Inferior parietal cortex (tissue), 1 donor: ENCODE results near the gene LDB1.
A peak's percentile ranks its signal among the peaks of the same experiment; 100 is the strongest.

ENCODE experiments used
- DNase-seq: peaks from one replicate; pipeline ENCODE4 v3.0.0-alpha.2; 2016; ENCODE audit errors: extremely low spot score

LDB1 gene

GRCh38 chr10:102135956-102136526 is 15.9 kb upstream of the LDB1 start:
- no peak for DNase-seq

GRCh38 chr10:102134416-102134815 is 14.2 kb upstream of the LDB1 start:
- no peak for DNase-seq

- peak; percentile 40 for DNase-seq
Observed at GRCh38 chr10:102133373-102134195, 13.4 kb upstream of the LDB1 start.

GRCh38 chr10:102132563-102133372 is 12.6 kb upstream of the LDB1 start, which contains the start of gene PPRC1:
Gene PPRC1, plus strand, starts transcription at chr10:102133040. Its CDS starts 29 bp downstream, at chr10:102133069.
- DNase-seq, result peak; percentile 99

- no peak for DNase-seq
Observed at GRCh38 chr10:102132193-102132562, 12.0 kb upstream of the LDB1 start.

GRCh38 chr10:102131286-102132170 is 11.4 kb upstream of the LDB1 start:
- DNase-seq, result no peak

- DNase-seq, result no peak
Observed at GRCh38 chr10:102123223-102123622, 3.1 kb upstream of the LDB1 start.

- DNase-seq, result no peak
Observed at GRCh38 chr10:102122450-102122849, 2.3 kb upstream of the LDB1 start.

GRCh38 chr10:102121739-102122372 is 1.7 kb upstream of the LDB1 start:
- DNase-seq, result no peak

GRCh38 chr10:102120991-102121738 is 997 bp upstream of the LDB1 start:
- peak; percentile 64 for DNase-seq

- no peak for DNase-seq
Observed at GRCh38 chr10:102119417-102120141, 589 bp downstream of the LDB1 start.

GRCh38 chr10:102118867-102119266 is 1.3 kb downstream of the LDB1 start:
- peak; percentile 22 for DNase-seq

- DNase-seq, result peak; percentile 63
Observed at GRCh38 chr10:102117391-102118159, 2.6 kb downstream of the LDB1 start.

- DNase-seq, result no peak
Observed at GRCh38 chr10:102116656-102117055, 3.5 kb downstream of the LDB1 start.

- no peak for DNase-seq
Observed at GRCh38 chr10:102115775-102116174, 4.4 kb downstream of the LDB1 start.

- peak; percentile 90 for DNase-seq
Observed at GRCh38 chr10:102114861-102115618, 5.1 kb downstream of the LDB1 start.

GRCh38 chr10:102113956-102114857 is 6.0 kb downstream of the LDB1 start:
- no peak for DNase-seq
